D721Med (cell line): ENCODE data around the gene RNF215.

Source experiments
- DNase-seq: peaks from one replicate; pipeline ENCODE4 v3.0.0; 2011; ENCODE audit warnings: low spot score; ENCODE audit not compliant: insufficient read length
- FAIRE-seq: peaks from 2 replicates; lab custom pipeline; 2011; peaks lifted over from hg19 to GRCh38; lab: Jason Lieb, UNC
- CTCF ChIP-seq: IDR thresholded peaks from 2 replicates; pipeline ENCODE4 v1.5.1; 2012; ENCODE audit warnings: mild to moderate bottlenecking, control low read depth; ENCODE audit not compliant: insufficient read depth; ENCODE audit errors: missing control alignments

The RNF215 gene

DNA sequence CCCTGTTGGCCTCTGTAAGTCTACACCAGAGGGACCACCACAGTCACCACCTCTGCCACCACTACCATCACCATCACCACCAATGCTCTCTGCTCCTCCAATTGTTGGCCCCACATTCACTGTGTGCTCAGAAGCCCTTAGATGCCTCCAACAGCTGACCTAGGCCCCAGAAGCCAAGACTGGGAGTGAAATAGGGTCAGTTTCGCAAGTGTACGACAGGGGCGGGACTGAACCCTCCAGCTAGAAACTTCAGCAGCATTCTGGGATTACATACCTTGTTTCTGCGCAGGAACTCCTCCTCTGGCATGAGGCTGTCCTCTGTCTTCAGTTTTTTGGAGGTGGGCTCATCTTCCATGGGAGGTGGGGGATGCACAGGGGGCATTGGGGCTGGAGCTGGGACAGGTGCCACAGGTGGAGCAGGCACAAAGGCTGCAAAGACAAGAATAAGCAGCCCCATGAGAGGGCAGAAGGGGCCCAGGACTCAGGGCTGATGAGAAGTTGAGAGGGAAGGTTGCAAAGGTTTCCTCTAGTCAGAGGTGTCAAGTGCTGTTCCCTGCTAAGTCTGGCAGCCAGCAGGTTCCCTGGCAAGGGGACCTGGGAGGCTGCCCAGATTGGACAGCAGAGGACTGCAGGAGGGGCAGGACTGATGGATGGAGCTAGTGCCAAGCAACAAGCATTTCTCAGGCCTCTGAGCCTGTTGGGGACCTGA lies 50.3 kb downstream of the RNF215 start:
- FAIRE-seq (no peak), DNase-seq (no peak)
- TF ChIP-seq CTCF: no peak

DNA sequence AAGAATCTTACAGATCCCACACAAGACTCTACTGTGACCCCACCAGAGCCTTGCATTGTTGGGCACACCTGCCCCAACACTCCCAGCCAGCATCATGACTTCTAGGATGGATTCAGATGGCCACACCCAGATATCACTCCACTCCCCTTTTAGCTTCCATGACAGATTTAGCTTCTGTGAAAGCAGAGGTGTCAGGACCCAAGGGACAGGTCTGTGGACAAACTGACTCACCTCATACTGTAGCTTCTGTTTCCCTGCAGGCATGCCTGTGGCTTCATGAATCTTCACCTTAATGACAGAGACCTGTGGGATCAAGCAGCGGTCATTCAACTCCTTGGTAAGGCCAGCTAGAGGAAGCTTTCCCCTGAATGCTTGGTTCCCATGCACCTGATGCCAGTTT lies 52.0 kb downstream of the RNF215 start:
- TF ChIP-seq CTCF: no peak
- DNase-seq: no peak
- no peak for FAIRE-seq

- no peak for FAIRE-seq
- no peak for TF ChIP-seq CTCF
- no peak for DNase-seq
Observed at GRCh38 chr22:30334646-30335045, 52.6 kb downstream of the RNF215 start.

DNA sequence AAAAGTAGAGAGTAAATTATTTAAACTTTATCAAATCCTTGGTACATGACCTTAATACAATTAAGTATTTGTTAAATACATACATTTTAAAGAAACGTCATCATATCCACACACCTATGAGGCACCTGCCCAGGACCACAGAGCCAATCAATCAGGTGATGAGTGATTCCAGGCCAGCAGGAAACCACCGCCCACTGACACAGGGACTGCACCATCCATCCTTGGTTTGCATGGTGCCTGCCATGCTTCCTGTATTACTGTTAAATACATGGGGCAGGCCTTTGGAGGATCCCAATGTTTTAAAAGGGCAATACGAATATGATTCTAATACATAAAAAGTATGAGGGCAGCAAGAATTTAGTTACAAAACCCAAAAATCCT lies 53.5 kb downstream of the RNF215 start:
- DNase-seq (no peak), FAIRE-seq (no peak)
- TF ChIP-seq CTCF: no peak

DNA sequence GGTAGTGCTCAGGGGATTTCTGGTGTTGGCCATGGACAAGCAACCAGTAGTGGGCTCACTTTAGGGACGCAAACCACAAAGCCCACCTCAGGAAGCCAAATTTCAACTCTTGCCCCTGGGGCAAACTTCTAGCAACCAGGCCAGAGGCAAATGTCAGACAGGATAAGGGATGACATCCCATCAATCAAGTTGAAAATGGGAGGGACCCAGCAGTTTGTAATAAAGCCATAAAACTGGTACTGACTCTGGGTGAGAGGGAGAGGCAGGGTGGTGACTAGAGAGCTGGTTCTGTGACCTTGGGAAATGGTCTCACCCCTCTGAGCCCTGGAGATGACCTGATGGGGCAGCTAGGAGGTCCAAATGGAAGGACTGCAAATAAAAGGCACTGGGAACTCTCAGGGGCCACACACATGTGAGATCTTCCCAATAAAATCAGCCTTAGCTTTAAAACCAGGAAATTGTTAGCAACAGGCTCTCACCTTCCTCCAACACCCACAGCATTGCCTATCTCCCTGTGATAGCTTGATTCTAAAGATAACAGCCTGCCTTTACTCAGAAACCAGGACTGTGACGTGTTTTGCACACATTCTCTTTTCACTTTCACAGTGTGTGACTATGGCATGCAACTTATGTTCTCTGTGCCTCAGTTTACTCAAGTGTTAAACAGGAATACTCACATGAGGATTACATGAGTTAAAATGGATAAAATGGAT lies 54.1 kb downstream of the RNF215 start:
- DNase-seq (no peak), FAIRE-seq (no peak)
- no peak for TF ChIP-seq CTCF

DNA sequence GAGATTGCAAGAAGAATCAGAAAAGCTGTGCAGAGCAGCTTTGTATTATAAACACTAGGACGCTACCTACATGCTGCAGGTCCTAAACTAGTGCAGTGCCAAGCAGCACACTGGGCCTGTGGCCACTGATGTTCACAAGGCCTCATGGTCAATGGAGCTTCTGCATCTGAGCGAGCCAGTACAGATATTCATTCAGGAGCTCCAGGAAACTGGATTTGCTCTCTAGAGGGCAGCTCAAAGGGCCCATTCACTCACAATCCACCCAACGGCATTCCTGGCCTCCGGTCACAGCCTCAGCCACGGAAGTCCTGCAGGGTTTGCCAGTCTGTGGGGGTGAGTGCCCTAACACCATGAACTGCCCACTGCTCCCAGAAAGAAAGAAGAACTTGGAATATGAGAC lies 54.7 kb downstream of the RNF215 start:
- FAIRE-seq: no peak
- DNase-seq: no peak
- TF ChIP-seq CTCF: no peak
